WTC11 (cell line): ENCODE results near the gene TAP2. TPM values are rescaled to one million over a fixed set of nuclear protein-coding genes. Genes with fewer than 3 reads are reported as not detected.

Experiments
- ATAC-seq: fragments of 200-7000 bp; cut with Tn5 transposase; 2 replicates; pipeline ENCODE4 v1.10.0; 2021; ENCODE audit warnings: mild to moderate bottlenecking, moderate library complexity
- CTCF ChIA-PET: fragments of 300-600 bp; sonication (Branson Sonifier 250); formaldehyde crosslinking; loops from one replicate; lab custom pipeline; 2021; ENCODE audit warnings: antibody characterized with exemption; lab: Charles Lee
- POLR2A ChIA-PET: fragments of 350-600 bp; sonication (Branson Sonifier 250); formaldehyde crosslinking; loops from one replicate; lab custom pipeline; 2021; ENCODE audit warnings: antibody characterized with exemption; lab: Charles Lee
- DNase-seq: peaks from one replicate; pipeline ENCODE4 v3.0.0; 2021; ENCODE audit warnings: low spot score
- H3K27ac Mint-ChIP-seq: 2 replicates; pipeline ENCODE4 v1.8.0; 2021; ENCODE audit warnings: mixed read lengths
- H3K27me3 Mint-ChIP-seq: 2 replicates; pipeline ENCODE4 v1.8.0; 2021; ENCODE audit warnings: low read depth, mild to moderate bottlenecking, moderate library complexity, mixed read lengths
- H3K36me3 Mint-ChIP-seq: 2 replicates; pipeline ENCODE4 v1.8.0; 2021; ENCODE audit warnings: mixed read lengths
- H3K4me1 Mint-ChIP-seq: 2 replicates; pipeline ENCODE4 v1.8.0; 2022; ENCODE audit warnings: mixed read lengths
- H3K4me3 Mint-ChIP-seq: 2 replicates; pipeline ENCODE4 v1.8.0; 2021; ENCODE audit warnings: mild to moderate bottlenecking, moderate library complexity, mixed read lengths
- H3K9me3 Mint-ChIP-seq: 2 replicates; pipeline ENCODE4 v1.8.0; 2021; ENCODE audit warnings: mixed read lengths
- ARID4B ChIP-seq: sonication (generic); formaldehyde crosslinking; IDR thresholded peaks from 2 replicates; pipeline ENCODE4 v1.8.0; 2023; ENCODE audit warnings: missing genetic modification reagents, mild to moderate bottlenecking, borderline replicate concordance
- ATF2 ChIP-seq: sonication (generic); formaldehyde crosslinking; IDR thresholded peaks from 2 replicates; pipeline ENCODE4 v1.8.1; 2022; ENCODE audit warnings: low read depth, missing genetic modification reagents, borderline replicate concordance
- CBFB ChIP-seq: sonication (generic); formaldehyde crosslinking; IDR thresholded peaks from 2 replicates; pipeline ENCODE4 v1.8.1; 2022; ENCODE audit warnings: mild to moderate bottlenecking, low read depth, missing genetic modification reagents
- CREB1 ChIP-seq: sonication (generic); formaldehyde crosslinking; IDR thresholded peaks from 2 replicates; pipeline ENCODE4 v1.8.0; 2023; ENCODE audit warnings: mild to moderate bottlenecking, missing genetic modification reagents
- E2F1 ChIP-seq: sonication (generic); formaldehyde crosslinking; IDR thresholded peaks from 2 replicates; pipeline ENCODE4 v1.8.0; 2022; ENCODE audit warnings: mild to moderate bottlenecking, missing genetic modification reagents
- E2F5 ChIP-seq: sonication (generic); formaldehyde crosslinking; IDR thresholded peaks from 2 replicates; pipeline ENCODE4 v1.8.1; 2022; ENCODE audit warnings: mild to moderate bottlenecking, moderate library complexity, missing genetic modification reagents
- ERG ChIP-seq: fragments of 250-450 bp; sonication (Bioruptor Pico); IDR thresholded peaks from 2 replicates; pipeline ENCODE4 v1.8.0; 2021; ENCODE audit warnings: mild to moderate bottlenecking
- FOXJ3 ChIP-seq: sonication (generic); formaldehyde crosslinking; IDR thresholded peaks from 2 replicates; pipeline ENCODE4 v1.9.0; 2021; ENCODE audit warnings: missing genetic modification reagents, mild to moderate bottlenecking, borderline replicate concordance
- FOXP4 ChIP-seq: sonication (generic); formaldehyde crosslinking; IDR thresholded peaks from 2 replicates; pipeline ENCODE4 v1.8.0; 2022; ENCODE audit warnings: mild to moderate bottlenecking, missing genetic modification reagents
- GTF2I ChIP-seq: fragments of 250-450 bp; sonication (Bioruptor Pico); conservative IDR thresholded peaks from 2 replicates; pipeline ENCODE4 v1.4.0; 2021; ENCODE audit warnings: mild to moderate bottlenecking
- IRF1 ChIP-seq: sonication (generic); formaldehyde crosslinking; IDR thresholded peaks from 2 replicates; pipeline ENCODE4 v1.8.0; 2023; ENCODE audit warnings: missing genetic modification reagents
- MLX ChIP-seq: sonication (generic); formaldehyde crosslinking; IDR thresholded peaks from 2 replicates; pipeline ENCODE4 v1.8.1; 2023; ENCODE audit warnings: mild to moderate bottlenecking, missing genetic modification reagents, moderate library complexity
- ZBTB43 ChIP-seq: sonication (generic); formaldehyde crosslinking; IDR thresholded peaks from 2 replicates; pipeline ENCODE4 v1.8.1; 2023; ENCODE audit warnings: mild to moderate bottlenecking, missing genetic modification reagents
- ZNF138 ChIP-seq: sonication (generic); formaldehyde crosslinking; conservative IDR thresholded peaks from 2 replicates; pipeline ENCODE4 v1.8.1; 2022; ENCODE audit warnings: mild to moderate bottlenecking, moderate library complexity, missing genetic modification reagents
- ZNF263 ChIP-seq: sonication (generic); formaldehyde crosslinking; IDR thresholded peaks from 2 replicates; pipeline ENCODE4 v1.8.1; 2022; ENCODE audit warnings: low read depth, mild to moderate bottlenecking, moderate library complexity, missing genetic modification reagents
- ZNF423 ChIP-seq: fragments of 250-450 bp; sonication (Bioruptor Pico); IDR thresholded peaks from 2 replicates; pipeline ENCODE4 v2.1.2; 2022; ENCODE audit warnings: mild to moderate bottlenecking, moderate library complexity
- ZNF425 ChIP-seq: fragments of 250-450 bp; sonication (Bioruptor Pico); conservative IDR thresholded peaks from 2 replicates; pipeline ENCODE4 v1.9.0; 2021; ENCODE audit warnings: mild to moderate bottlenecking
- total RNA-seq: library from RNA; stranded (reverse); gene quantifications from 3 replicates; pipeline ENCODE4 v1.2.3, GENCODE V29; 2021

Gene TAP2
- total RNA-seq, 1 experiment from 2014 or later, result 23.0 TPM

- ChIA-PET POLR2A (interaction anchor here (1.1 to 3.6 kb wide), 6 partner anchors 9 to 723 kb away, joined by 3 to 28 read pairs (median 6); partner anchors contain the start of genes FKBPL, PSMB8 and TAP2), CTCF (interaction anchor here (0.7 to 9.4 kb wide), 22 partner anchors 9 to 319 kb away, joined by 3 to 291 read pairs (median 4); partner anchors contain the start of genes HLA-DMA, PSMB8 and TAP2)
- Mint-ChIP-seq H3K9me3 (no peaks in the 10 kb centered on the region), H3K4me1 (peaks cover 14% of the 10 kb centered on the region), H3K27me3 (peaks cover 91% of the 10 kb centered on the region), H3K36me3 (peaks cover 9% of the 10 kb centered on the region), H3K4me3 (peak within 1 kb of the TSS; percentile 88), H3K27ac (peak within 1 kb of the TSS; percentile 90)
- peak; percentile 94 for DNase-seq
- peak; percentile 91 for ATAC-seq
- TF ChIP-seq ZBTB43 (0 out of 2 replicates have a peak, but pooled peaks have one; percentile 35), E2F1 (0 out of 2 replicates have a peak, but pooled peaks have one; percentile 52), ARID4B (peak; percentile 35; the same call in 1 of the 2 replicates), E2F5 (peak; percentile 72; the same call in 1 of the 2 replicates), ZNF263 (CRISPR knock-in tag) (peak; percentile 27; the same call in 1 of the 2 replicates), ATF2 (no peak), ZNF423 (CRISPR knock-in tag) (no peak; the same call in 1 of the 2 replicates), CBFB (CRISPR knock-in tag) (no peak), ERG (CRISPR knock-in tag) (no peak), CREB1 (CRISPR knock-in tag) (no peak), MLX (CRISPR knock-in tag) (no peak), FOXP4 (peak; percentile 42; the same call in 1 of the 2 replicates), ZNF425 (CRISPR knock-in tag) (no peak), FOXJ3 (CRISPR knock-in tag) (no peak), ZNF138 (no peak), GTF2I (CRISPR knock-in tag) (no peak), IRF1 (CRISPR knock-in tag) (peak; percentile 70)
Measured at GRCh38 chr6:32853541-32854375, 15.2 kb upstream of the TAP2 start, which contains the start of the genes PSMB9 and TAP1. TSS of gene PSMB9 (plus strand) at chr6:32854192. CDS start at chr6:32854230, 38 bp downstream. TSS of gene TAP1 (minus strand) at chr6:32853704. CDS start at chr6:32853636, 68 bp downstream.
